Stomach (tissue), 4 donors: ENCODE results near the gene TM7SF3.

ENCODE experiments used
- CTCF ChIP-seq, 7 experiments: fragments of 450-650 bp in 4 of 7; fragments of 200-600 bp in 3 of 7; sonication (generic) in 3 of 7; IDR thresholded peaks; one replicate each; pipeline ENCODE4 v1.5.1; 2016 to 2019; ENCODE audit warnings: antibody characterized with exemption in 7 of 7, control low read depth in 2 of 7, mild to moderate bottlenecking in 1 of 7
- POLR2A ChIP-seq, 4 donors: fragments of 450-650 bp; IDR thresholded peaks; one replicate each; pipeline ENCODE4 v1.6.1; 2016; ENCODE audit warnings: antibody characterized with exemption in 4 of 4, control low read depth in 2 of 4, mild to moderate bottlenecking in 1 of 4, moderate library complexity in 1 of 4

GRCh38 chr12:27001663-27002062 is 12.5 kb downstream of the TM7SF3 start:
- TF ChIP-seq CTCF (IDR thresholded peaks at IDR 0.05): no peak
- no peak for TF ChIP-seq POLR2A (IDR thresholded peaks at IDR 0.05)
